ENCODE measurements around the gene ELMO3.

Gene ELMO3

DNA sequence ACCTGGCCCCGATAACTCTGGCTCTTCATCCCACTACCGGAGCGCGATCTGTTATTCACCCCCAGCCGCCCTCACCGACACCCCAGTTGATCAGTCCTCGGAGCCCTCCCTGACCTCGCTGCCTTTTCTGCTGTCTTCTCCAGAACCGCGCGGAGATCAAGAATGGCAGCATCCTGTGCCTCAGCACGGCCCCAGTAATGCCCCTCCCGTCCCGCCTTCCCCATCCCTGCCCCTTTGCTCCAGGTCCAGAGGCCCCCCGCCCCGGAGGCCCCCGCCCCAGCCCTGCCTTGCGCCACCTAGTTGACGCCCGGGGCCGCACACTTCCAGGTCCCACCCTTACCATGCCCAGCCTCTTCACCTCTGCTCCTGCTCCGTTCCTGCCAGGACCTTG, 872 bp downstream of the ELMO3 start:
- no peak for DNase-seq

DNA sequence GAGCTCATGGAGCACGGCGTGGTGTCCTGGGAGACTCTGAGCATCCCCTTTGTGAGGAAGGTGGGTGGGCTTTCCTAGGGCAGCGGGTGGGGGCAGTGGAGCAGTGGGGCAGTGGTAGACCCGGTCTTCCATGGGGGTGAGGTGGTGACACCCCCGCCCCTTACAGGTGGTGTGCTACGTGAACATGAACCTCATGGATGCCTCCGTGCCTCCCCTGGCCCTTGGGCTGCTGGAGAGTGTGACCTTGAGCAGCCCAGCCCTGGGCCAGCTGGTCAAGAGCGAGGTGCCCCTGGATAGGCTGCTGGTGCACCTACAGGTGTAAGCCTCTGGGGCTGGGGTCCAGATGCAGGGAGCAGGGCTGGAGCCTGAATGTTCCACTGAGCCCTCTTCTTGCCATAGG, 1.6 kb downstream of the ELMO3 start:
- no peak for DNase-seq

DNA sequence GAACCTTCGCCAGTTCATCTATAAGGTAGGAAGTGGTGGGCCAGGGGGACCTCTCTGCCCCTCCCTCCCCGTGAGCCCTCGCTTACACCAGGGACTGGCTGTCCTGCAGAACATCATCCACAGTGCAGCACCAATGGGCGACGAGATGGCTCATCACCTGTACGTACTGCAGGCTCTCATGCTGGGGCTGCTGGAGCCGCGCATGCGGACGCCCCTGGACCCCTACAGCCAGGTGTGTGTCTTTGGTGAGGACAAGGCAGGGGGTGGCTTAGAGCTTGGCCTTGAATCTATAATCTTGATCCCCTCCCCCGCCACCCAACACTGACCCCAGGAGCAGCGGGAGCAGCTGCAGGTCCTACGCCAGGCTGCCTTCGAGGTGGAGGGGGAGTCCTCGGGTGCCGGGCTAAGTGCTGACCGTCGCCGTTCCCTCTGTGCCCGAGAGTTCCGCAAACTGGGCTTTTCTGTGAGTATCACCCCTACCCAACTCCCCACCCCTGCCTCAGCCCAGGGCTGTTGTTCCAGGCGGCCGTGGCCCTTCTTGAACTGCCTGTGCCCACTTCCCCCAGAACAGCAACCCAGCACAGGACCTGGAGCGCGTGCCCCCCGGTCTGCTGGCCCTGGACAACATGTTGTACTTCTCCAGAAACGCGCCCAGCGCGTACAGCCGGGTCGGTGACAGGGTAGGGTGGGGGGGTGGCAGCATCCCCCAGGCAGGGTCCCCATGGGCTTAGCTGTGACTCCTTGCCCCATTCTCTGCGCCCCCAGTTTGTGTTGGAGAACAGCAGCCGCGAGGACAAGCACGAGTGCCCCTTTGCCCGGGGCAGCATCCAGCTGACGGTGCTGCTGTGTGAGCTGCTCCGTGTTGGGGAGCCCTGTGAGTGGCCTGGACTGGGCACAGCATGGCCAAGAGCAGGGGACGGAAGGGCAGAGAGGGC, 2.7 kb downstream of the ELMO3 start:
- no peak for DNase-seq

DNA sequence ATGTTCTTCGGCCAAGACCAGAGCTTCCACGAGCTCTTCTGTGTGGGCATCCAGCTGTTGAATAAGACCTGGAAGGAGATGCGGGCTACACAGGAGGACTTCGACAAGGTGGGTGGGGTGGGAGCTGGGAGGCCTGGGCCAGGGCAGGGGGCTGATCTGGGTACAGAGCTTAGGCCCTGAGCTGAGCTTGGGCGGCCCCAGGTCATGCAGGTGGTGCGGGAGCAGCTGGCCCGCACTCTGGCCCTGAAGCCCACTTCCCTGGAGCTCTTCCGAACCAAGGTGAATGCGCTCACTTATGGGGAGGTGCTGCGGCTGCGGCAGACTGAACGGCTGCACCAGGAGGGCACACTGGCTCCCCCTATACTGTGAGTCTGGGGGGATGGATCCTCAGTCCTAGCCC, 3.5 kb downstream of the ELMO3 start:
- no peak for DNase-seq

DNA sequence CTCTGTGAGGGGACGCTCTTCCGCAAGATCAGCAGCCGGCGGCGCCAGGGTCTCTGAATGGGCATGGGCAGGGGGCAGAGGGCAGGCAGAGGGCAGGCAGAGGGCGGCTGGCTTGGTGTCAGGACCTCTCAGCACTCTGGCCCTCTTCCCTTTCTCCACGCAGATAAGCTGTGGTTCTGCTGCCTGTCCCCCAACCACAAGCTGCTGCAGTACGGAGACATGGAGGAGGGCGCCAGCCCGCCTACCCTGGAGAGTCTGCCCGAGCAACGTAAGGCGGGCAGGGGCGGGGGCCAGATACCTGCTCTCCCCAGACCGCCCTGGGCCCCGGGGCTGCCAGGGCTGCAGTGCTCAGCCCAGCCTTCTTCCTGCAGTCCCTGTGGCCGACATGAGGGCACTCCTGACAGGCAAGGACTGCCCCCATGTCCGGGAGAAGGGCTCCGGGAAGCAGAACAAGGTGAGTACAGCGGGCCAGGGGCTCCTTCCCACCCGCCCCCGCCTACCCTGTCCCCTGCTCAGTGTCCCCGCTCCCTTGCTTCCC, 4.1 kb downstream of the ELMO3 start:
- no peak for DNase-seq

DNA sequence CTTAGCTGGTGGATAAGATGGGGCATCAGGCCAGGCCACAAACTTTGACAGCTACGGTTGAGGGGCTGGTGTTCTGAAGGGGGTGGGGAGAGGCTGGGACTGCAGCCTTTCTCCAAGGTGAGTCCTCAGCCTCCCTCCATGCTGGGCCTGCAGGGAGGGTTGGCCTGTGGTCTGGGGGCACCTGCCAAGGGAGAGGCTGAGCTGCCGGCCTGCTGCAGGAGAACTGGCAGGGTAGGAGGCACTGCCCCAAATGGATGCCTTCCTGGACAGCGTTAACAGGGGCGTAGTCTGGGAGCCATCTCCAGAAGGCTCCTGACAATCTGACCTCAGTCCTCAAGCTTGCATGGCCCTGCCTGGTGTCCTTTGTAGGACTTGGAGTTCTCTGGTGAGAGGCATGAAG, 5.1 kb downstream of the ELMO3 start:
- no peak for DNase-seq

DNA sequence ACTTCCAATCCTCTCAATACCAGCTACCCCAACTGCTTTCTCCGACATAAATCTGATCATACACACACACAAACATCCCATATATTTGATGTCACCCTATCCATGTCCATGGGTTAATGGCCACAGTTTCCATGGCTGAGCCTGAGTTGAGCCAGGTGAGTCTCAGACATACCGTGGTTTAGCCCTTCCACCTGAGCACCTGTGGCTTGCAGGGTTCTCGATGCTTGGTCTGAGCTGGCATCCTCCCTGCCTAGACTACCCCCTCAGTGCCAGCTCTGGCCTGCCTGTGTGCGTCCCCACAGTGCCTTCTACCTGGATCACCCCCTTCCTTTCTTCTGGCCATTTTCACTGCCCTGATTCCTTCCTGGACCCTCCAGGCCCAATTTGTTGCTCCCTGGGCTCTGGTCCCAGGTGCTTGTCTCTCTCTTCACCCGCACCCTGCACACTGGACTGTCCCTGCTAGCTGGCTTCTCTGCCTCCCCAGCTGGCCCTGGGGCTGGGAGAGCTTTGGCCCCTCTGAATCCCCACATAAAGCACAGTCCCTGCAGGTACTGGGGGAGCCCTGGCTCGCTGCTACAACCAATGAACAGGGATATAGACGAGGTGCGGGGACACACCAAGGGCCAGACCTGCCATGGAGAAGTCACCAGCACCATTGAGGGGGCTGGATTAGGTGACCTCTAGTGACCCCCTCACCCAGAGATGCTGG, 7.4 kb downstream of the ELMO3 start:
- DNase-seq: no peak

DNA sequence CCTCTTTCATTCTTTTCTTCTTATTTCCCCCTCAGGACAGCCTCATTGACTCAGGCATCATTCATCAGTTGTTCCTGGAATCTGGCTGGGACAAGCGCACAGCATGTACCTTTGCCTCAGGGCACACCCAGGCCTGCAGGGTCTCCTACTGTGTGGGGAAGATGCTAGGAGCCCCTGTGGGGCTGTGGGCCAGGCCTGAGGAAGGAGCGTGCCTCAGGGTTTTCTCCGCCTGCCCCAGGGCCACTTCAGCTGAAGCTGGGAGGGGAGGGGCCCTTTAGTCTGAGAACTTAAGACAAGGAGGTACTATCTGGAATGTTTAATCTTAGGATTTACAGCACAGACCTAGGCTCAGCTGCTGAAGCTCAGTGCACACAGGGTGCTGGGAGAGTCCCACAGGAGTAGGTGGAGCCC, 7.9 kb downstream of the ELMO3 start:
- DNase-seq: no peak

DNA sequence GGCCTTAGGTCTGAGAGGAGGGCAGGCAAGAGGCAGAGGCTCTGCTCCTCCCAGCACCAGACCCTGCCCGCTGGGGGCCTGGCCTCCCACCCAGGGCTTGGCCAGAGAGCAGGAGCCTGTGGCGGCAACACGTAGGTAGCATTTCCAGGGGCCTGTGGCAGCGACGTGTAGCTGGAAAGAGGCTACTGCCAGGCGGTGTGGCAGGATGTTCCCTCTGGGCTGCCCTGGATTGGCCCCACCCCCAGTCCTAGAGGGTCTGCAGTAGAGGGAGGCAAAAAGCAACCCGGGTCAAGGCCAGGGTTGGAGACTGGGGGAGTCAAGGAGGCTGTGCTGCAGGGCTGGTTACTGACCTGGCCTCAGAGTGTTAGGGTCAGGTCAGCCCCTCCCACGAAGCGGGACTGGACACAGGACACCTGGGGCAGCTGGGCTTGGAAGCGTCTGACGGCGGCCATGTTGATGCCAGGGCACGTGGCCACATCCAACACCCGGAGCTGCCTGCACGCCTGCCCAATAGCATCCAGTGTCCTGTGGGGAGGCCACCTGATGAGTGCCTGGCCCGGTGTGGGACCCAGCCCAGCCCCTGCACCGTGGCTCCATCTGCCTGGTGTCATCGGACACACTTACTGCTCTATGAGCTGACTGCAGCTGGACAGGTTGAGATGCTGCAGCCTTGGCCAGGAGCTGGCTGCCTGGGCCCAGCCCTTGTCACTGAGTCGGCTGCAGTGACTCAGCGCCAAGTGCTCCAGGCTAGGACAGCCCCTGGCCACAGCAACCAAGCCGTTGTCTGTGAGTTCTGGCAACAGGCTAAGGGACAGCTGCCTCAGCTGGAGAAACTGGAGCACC, 8.5 kb downstream of the ELMO3 start:
- DNase-seq: no peak

DNA sequence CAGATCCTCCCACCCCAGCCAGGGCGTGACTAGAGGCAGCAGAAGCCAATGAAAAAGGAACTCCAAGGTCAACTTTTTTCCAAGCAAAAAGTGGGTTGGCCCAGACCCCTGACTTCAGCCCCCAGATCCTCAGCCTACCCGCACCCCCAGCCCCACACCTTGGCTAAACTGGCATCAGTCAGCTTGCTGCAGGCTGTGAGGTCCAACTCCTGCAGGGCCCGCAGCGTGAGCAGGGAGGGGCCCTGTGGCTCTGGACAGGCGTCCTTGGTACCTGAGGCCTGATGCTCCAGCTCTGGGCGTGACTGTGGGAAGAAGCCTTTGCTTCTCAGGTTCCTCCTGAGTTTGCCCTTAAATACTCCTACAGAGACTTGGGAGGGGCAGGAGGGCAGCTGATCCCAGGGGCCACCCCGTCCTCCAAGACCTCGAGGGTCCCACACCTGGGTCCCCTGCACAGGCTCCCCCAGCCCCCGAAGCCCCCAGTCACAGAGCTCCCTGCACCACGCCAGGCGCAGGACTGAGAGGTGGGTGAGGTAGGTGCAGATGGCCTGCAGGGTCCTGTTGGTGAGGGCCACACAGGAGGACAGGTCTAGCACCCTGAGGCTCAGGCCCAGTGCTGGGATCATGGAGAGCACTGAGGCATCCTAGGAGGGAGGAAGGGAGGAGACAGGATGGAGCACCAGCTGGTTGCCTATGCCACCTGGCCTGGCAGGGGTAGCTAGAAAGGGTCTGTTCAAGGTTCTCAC, 9.4 kb downstream of the ELMO3 start:
- DNase-seq: no peak

DNA sequence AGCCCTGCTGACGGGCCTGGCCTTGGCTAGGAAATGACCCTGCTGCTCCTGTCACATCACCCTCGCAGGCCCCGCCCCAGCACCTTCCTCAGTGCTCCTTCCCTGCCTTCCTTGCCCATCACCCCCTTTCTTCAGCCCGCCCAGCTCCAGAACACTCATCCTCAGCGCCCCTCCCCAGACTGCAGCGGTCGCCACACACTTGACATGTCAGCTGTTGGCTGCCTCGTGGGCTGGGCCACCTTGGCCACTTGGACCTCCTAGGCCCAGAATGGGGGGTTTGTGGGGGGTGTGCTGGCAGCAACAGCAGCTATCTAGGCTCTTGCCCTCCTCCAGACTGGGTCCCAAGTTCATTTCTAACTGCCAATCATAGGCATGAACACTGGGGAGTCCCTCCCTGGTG, 10.6 kb downstream of the ELMO3 start:
- DNase-seq: no peak

DNA sequence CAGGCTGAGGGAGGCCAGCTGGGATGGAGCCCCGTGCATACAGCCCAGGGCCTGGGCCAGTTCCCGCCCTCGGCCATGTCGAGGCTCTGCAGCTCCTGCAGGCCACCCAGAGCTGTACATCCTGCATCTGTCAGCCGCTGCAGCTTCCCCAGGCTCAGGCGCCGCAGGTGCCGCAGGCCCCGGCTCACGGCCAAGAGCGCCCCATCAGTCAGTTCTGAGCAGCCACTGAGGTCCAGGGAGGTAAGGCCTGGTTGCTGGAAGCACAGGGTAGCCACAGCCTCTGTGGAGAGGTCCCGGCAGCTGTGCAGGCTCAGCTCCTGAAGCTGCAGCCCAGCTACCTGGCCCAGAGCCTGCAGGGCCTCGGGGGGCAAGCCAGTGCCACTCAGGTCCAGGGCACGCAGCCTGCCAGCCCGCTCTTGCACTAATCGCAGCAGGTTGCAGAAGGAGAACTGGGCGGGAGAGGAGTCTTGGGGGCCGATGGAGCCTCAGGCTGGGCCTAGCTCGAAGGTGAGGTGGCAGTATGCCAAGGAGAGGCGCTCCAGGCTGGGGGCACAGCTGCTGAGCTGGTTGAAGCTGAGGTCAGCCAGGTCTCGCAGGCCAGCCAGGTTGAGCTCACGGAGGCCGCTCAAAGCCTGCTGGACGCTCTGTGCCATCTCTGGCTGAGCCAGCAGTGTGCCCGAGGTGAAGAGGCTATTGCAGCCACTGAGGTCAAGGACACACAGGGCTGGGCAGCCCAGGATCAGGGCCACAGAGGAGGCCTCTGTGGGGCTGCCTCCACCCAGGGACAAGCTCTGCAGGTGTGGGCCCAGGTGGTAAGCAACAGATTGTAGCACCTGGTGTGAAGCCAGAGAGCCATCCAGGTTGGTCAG, 11.4 kb downstream of the ELMO3 start:
- DNase-seq: no peak

DNA sequence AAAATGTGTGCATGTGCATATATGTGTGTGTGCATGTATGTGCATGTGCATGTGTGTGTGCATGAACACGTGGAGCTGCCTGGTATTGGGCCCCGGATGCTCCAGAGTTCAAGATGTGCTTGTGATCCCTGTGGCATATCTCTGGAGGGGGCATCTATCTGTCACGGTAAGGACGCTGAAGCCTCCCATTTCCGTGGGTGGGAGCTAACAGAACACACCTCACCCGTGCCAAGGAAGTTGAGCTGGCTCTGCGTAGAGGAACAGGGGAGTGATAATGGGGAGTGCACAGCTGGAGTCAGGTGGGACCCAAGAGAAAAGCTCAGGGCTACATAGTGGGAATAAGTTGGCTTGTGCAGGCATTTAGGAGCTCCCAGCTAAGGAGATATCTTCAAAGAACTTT, 12.7 kb downstream of the ELMO3 start:
- DNase-seq: no peak

DNA sequence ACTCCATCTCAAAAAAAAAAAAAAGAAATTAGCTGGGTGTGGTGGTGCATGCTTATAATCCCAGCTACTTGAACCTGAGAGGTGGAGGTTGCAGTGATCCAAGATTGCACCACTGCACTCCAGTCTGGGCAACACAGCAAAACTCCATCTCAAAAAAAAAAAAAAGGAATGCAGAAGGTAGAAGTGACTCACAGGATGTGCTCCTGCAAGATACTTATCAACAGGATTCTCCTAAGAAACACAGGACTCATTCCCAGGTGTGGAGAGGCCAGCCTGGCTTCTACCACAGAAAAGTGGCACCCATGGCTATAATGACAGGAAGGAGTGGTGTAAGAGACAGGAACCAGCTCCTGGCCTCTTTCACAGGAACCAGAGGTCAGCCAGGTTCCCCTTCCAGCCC, 13.8 kb downstream of the ELMO3 start:
- DNase-seq: no peak

DNA sequence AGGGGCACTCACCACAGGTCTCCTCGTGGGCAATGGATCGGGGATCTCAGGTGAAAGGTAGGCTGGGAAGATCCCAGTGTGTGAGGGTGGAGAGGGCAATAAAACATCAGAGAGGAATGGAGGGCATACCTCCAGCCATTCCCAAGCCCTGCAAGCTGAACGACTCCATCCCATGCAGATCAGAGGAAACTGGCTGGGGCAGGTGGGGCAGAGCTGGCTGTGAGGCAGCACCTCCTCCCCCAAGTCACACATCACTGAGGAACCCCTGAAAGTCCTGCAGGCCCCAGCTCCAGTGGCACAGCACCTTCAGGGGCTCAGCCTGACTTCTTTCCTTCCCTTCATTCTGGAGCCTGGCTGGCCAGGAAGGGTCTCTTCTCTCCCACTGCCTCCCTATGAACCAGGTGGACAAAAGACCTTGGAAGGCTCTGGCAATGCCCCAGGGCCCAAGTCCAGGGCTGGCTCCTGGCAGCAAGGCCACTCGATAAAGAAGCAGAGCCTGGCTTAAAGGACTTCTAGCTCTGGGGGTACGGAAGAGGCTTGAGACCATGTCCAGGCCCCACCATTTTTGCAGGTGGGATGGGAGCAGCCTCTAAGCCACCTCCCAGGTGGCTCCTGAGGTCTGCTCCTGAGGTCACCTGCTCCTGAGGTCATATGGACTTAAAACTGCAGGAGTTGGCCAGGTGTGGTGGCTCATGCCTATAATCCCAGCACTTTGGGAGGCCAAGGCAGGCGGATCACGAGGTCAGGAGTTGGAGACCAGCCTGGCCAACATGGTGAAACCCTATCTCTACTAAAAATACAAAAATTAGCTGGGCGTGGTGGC, 14.5 kb downstream of the ELMO3 start:
- no peak for DNase-seq

DNA sequence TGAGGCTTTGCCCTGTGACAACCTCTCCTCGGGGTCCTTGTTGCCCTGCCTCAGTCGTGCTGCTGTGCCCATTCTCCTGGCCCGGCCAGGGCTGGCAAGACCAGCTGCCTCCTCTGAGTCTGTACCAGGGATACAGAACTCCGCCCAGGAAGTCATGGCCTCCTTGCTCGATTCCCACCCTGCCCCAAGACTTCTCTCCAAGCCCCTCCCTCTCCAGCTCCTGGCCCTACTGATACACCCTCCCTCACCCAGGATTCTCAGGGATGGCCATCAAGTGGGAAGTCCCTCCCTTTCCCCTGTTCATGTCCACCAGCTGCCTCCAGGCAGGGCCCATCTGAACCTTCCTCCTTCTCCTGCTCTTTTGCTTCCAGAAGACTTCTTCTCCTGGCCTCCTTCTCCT, 16.8 kb downstream of the ELMO3 start:
- DNase-seq: no peak

DNA sequence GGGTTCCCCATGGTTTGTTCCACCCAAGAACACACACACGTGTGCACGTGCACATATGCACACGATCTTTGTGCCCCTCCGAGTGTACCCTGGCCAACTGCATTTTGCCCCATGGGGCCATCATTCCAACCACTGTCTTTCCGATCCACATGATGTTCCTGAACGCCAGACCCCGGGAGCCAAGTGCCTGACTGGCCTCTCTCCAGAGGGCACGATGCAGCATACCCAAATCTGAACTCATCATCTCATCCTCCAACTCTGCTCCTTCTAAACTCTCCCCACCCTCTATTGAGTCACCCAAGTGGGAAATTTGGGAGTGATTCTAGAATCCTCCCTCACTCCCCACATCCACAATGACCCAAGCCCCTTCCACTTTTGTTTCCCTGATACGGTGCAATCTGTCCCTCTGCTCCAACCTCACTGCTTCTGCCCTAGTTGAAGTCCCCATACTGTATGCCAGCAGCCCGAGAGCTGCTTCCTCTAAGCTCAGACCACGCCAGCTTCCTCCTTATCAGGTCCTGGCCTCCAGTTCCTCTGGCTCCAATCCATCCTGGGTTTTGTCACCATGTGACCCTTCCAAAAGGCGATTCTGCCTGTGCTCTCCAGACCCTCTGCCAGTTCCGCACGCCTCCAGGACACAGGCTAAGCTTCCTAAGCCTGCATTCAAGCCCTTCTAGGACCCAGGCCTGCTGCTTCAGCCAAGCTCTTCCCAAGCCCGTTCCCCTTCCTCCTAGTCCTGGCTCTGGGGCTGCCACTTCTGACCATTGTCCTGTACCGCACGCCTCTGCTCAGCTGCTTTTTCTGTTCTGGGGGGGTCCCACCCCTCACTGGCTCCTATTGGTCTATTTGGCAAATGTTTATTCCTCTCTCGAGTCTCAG, 17.9 kb downstream of the ELMO3 start:
- DNase-seq: no peak

DNA sequence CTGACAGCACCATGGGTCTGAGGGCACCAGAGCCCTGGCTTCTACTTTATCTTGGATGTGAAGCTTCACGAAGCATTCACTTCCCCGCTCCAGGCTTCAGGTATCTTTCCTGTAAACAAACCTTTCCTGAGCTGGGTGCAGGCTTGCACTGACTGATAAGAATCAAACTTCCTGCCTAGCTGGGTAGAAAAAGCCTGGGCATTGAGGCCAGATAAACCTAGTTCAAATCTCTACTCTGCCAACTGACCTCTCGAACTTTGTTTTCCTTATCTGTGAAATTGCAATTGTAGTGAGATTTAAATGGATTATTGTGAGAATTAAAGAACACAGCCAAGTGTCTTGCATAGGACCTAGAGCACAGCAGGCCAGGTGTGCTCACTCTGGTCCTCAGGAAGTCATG, 25.1 kb downstream of the ELMO3 start:
- DNase-seq: no peak

DNA sequence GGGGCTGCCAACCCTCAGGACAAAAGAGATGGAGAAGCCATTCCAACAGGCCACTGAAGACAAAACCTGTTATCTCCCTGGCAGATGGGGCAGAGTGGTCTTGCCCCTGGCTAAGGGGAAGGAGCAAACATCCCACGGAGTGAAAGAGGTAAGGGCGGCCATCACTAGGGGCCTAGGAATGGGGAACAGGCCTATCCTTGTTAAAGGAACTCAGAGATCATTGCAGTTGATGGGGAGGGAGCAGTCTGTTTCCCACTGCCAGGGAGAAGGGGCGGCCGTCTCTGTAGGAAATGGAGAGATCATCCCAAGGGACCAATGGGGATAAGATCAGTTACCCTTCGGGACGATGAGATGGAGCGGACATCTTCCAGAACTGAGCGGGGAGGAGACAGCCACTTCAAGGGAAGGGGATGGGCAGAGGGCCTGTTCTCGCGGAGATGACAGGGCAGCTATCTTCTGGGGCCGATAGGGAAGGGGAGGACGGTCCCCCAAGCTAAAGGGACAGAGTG, 27.4 kb downstream of the ELMO3 start:
- DNase-seq: peak; percentile 65

Data from NCI-H2227 treated with DMSO at 0.1 percent for 48 hours (cell line).